ENCODE results near the gene RNF135. TPM values are rescaled to one million over a fixed set of nuclear protein-coding genes. Genes with fewer than 3 reads are reported as not detected.
"Not testable (repeated sequence)": the region's sequence is repeated elsewhere in the genome, so short reads cannot be mapped to it uniquely, and the experiment has no call there.

The RNF135 gene
- total RNA-seq, 1 experiment from 2014 or later, result 23.4 TPM

DNA sequence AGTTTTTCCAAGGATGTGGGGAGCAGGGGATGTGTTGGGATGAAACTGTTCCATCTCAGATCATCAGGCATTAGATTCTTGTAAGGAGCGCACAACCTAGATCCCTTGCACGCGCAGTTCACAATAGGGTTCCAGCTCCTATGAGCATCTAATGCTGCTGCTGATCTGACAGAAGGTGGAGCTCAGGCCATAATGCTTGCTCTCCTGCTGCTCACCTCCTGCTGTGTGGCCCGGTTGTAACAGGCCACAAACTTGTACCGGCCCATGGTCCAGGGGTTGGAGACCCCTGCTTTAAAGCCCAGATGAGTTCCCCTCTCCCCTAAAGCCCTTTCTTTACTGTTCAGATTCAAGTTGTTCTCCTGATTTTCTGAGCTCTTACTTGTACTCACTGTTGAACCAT, 44.8 kb downstream of the RNF135 start:
- Histone ChIP-seq H3K27ac (no peak overlapping the region), H2AFZ (no peak overlapping the region), H4K20me1 (ENCODE audit: insufficient read depth) (no peaks in the 10 kb centered on the region), H3K9me2 (ENCODE audit: insufficient read depth) (no peaks in the 10 kb centered on the region), H3K27me3 (ENCODE audit: insufficient read depth, low read depth) (no peaks in the 10 kb centered on the region), H3K4me1 (replicated peaks; ENCODE audit: insufficient read depth) (no peaks in the 10 kb centered on the region), H3K4me2 (no peak overlapping the region), H3K9me3 (ENCODE audit: insufficient read depth, low read depth) (no peaks in the 10 kb centered on the region), H3K79me2 (ENCODE audit: low read depth) (no peaks in the 10 kb centered on the region), H3K36me3 (ENCODE audit: low read depth) (no peaks in the 10 kb centered on the region), H3K4me3 (no peak overlapping the region), H3F3A (ENCODE audit: insufficient read depth, low read depth) (no peaks in the 10 kb centered on the region)
- DNase-seq, result no peak
- POLR2A ChIA-PET (ENCODE audit: unreplicated experiment), result no interaction called here
- CTCF ChIA-PET, result interaction anchor here (0.7 kb wide), 1 partner anchor 254 kb away, joined by 3 read pairs; no protein-coding TSS in a partner anchor
- intact Hi-C loops (cut with micrococcal nuclease; ENCODE audit: unreplicated experiment), result loop anchor here (10.0 kb wide), 1 partner anchor 509 kb away; no protein-coding TSS in a partner anchor
- BruUV-seq (replicated peaks), result no TSS peak
- TF ChIP-seq, protein P1, sequence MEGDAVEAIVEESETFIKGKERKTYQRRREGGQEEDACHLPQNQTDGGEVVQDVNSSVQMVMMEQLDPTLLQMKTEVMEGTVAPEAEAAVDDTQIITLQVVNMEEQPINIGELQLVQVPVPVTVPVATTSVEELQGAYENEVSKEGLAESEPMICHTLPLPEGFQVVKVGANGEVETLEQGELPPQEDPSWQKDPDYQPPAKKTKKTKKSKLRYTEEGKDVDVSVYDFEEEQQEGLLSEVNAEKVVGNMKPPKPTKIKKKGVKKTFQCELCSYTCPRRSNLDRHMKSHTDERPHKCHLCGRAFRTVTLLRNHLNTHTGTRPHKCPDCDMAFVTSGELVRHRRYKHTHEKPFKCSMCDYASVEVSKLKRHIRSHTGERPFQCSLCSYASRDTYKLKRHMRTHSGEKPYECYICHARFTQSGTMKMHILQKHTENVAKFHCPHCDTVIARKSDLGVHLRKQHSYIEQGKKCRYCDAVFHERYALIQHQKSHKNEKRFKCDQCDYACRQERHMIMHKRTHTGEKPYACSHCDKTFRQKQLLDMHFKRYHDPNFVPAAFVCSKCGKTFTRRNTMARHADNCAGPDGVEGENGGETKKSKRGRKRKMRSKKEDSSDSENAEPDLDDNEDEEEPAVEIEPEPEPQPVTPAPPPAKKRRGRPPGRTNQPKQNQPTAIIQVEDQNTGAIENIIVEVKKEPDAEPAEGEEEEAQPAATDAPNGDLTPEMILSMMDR (conservative IDR thresholded peaks at IDR 0.05), result no peak
- TF ChIP-seq EZH2 (IDR thresholded peaks at IDR 0.05; ENCODE audit: low read depth), result no peak

DNA sequence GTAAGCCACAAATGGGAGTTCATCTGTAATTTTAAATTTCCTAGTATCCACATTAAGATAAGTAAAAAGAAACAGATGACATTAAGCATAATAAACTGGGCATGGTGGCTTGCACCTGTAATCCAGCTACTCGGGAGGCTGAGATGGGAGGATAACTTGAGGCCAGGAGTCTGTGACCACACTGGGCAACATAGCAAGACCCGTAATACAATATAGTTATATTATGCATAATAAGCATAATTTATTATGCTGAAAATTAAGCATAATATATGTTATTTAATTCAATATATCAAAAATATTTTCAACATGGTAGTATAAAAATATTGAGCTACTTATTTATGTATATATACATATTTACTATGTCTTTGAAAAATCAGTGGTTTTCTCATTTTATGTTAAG, 48.2 kb downstream of the RNF135 start:
- BruUV-seq (replicated peaks), result no TSS peak
- no peaks in the 10 kb centered on the region for H3K79me2 ChIP-seq (ENCODE audit: low read depth)
- H3K9me3 ChIP-seq (ENCODE audit: insufficient read depth, low read depth), result no peaks in the 10 kb centered on the region
- no peaks in the 10 kb centered on the region for H3K36me3 ChIP-seq (ENCODE audit: low read depth)
- CTCF ChIA-PET, result no interaction called here
- H2AFZ ChIP-seq, result no peak overlapping the region
- H3F3A ChIP-seq (ENCODE audit: insufficient read depth, low read depth), result no peaks in the 10 kb centered on the region
- H3K4me2 ChIP-seq, result no peak overlapping the region
- H3K4me3 ChIP-seq, result no peak overlapping the region
- no peak for DNase-seq
- no peaks in the 10 kb centered on the region for H3K4me1 ChIP-seq (replicated peaks; ENCODE audit: insufficient read depth)
- no peaks in the 10 kb centered on the region for H3K27me3 ChIP-seq (ENCODE audit: insufficient read depth, low read depth)
- POLR2A ChIA-PET (ENCODE audit: unreplicated experiment), result no interaction called here
- H4K20me1 ChIP-seq (ENCODE audit: insufficient read depth), result no peaks in the 10 kb centered on the region
- H3K9me2 ChIP-seq (ENCODE audit: insufficient read depth), result no peaks in the 10 kb centered on the region
- no peak overlapping the region for H3K27ac ChIP-seq
- TF ChIP-seq, protein P1 (conservative IDR thresholded peaks at IDR 0.05), result no peak
- TF ChIP-seq EZH2 (IDR thresholded peaks at IDR 0.05; ENCODE audit: low read depth), result no peak
- intact Hi-C loops (cut with micrococcal nuclease; ENCODE audit: unreplicated experiment), result loop anchor here (10.0 kb wide), 1 partner anchor 506 kb away; no protein-coding TSS in a partner anchor

DNA sequence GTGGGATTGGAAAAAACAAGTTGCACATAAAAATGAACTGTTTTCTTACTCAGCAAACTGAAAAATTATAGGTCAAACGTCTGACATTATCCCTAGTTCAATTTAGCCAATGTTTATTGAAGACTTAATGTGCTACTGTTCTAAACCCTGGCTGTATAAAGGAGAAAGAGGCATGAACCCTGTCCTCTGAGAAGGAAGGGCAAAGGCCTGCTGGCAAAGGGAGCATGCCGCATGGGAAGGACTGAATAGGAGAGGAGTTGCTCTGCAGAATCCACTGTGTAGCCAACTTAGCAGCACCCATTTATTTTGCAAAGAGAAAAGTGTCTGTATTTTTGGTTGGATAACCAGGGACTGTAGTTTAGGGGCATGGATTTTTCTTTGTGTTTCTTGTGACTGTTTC, 52.3 kb downstream of the RNF135 start:
- H3F3A ChIP-seq (ENCODE audit: insufficient read depth, low read depth); CTCF ChIA-PET; H3K79me2 ChIP-seq (ENCODE audit: low read depth); H3K4me2 ChIP-seq; H3K27ac ChIP-seq; DNase-seq; H3K4me1 ChIP-seq (replicated peaks; ENCODE audit: insufficient read depth); H3K9me3 ChIP-seq (ENCODE audit: insufficient read depth, low read depth); H2AFZ ChIP-seq; H3K27me3 ChIP-seq (ENCODE audit: insufficient read depth, low read depth); BruUV-seq (replicated peaks); H3K4me3 ChIP-seq; intact Hi-C loops (cut with micrococcal nuclease; ENCODE audit: unreplicated experiment); H3K9me2 ChIP-seq (ENCODE audit: insufficient read depth); POLR2A ChIA-PET (ENCODE audit: unreplicated experiment); H3K36me3 ChIP-seq (ENCODE audit: low read depth); H4K20me1 ChIP-seq (ENCODE audit: insufficient read depth): not testable (repeated sequence)

DNA sequence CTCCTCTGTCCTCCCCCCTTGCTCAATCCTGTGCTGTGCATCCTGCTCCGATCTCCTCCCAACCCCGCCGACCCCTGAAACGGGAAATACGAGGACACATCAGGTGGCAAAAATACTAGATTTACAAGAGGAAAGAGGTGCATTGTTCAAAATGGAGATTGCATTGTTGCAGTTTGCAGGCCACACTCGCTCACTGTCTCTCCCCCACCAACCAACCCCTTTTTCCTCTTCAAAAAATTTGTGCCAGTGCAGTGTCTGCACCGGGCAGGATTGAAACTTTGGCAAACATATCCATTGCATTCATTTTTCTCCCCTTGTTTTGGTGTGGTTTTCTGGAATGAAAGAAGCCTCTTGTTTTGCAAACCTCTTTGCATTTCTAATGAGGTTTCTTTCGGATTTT, 61.0 kb downstream of the RNF135 start:
- ChIA-PET POLR2A (ENCODE audit: unreplicated experiment) (no interaction called here), CTCF (no interaction called here)
- DNase-seq, result no peak
- H4K20me1 ChIP-seq (ENCODE audit: insufficient read depth), result no peaks in the 10 kb centered on the region
- H3F3A ChIP-seq (ENCODE audit: insufficient read depth, low read depth), result no peaks in the 10 kb centered on the region
- H3K4me1 ChIP-seq (replicated peaks; ENCODE audit: insufficient read depth), result no peaks in the 10 kb centered on the region
- intact Hi-C loops (cut with micrococcal nuclease; ENCODE audit: unreplicated experiment), result no loop called here
- H3K4me2 ChIP-seq, result no peak overlapping the region
- no TSS peak for BruUV-seq (replicated peaks)
- no peak overlapping the region for H2AFZ ChIP-seq
- no peaks in the 10 kb centered on the region for H3K79me2 ChIP-seq (ENCODE audit: low read depth)
- H3K9me3 ChIP-seq (ENCODE audit: insufficient read depth, low read depth), result no peaks in the 10 kb centered on the region
- no peak for TF ChIP-seq EZH2 (IDR thresholded peaks at IDR 0.05; ENCODE audit: low read depth)
- TF ChIP-seq, protein P1 (conservative IDR thresholded peaks at IDR 0.05), result no peak
- H3K27ac ChIP-seq, result no peak overlapping the region
- no peaks in the 10 kb centered on the region for H3K27me3 ChIP-seq (ENCODE audit: insufficient read depth, low read depth)
- H3K9me2 ChIP-seq (ENCODE audit: insufficient read depth), result no peaks in the 10 kb centered on the region
- H3K4me3 ChIP-seq, result no peak overlapping the region
- no peaks in the 10 kb centered on the region for H3K36me3 ChIP-seq (ENCODE audit: low read depth)

DNA sequence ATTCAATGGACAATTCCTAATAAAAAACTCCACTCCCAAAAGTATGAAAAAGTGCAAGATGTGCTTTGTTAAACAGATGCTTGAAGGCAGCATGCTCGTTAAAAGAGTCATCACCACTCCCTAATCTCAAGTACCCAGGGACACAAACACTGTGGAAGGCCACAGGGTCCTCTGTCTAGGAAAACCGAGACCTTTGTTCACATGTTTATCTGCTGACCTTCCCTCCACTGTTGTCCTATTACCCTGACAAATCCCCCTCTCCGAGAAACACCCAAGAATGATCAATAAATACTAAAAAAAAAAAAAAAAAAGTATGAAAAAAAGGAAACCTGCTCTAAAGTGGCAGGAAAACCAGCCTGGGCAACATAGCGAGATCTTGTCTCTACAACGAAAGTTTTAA, 64.8 kb downstream of the RNF135 start:
- not testable (repeated sequence) for BruUV-seq (replicated peaks); H3F3A ChIP-seq (ENCODE audit: insufficient read depth, low read depth); H3K4me1 ChIP-seq (replicated peaks; ENCODE audit: insufficient read depth)

More for the DNA sequence above, 64.8 kb downstream of the RNF135 start:
- POLR2A ChIA-PET (ENCODE audit: unreplicated experiment); H3K4me3 ChIP-seq; DNase-seq; CTCF ChIA-PET; H2AFZ ChIP-seq; H3K27me3 ChIP-seq (ENCODE audit: insufficient read depth, low read depth); H3K9me2 ChIP-seq (ENCODE audit: insufficient read depth); H3K36me3 ChIP-seq (ENCODE audit: low read depth); H4K20me1 ChIP-seq (ENCODE audit: insufficient read depth); H3K4me2 ChIP-seq; H3K27ac ChIP-seq; H3K79me2 ChIP-seq (ENCODE audit: low read depth); H3K9me3 ChIP-seq (ENCODE audit: insufficient read depth, low read depth); intact Hi-C loops (cut with micrococcal nuclease; ENCODE audit: unreplicated experiment): not testable (repeated sequence)
